ENCODE results near the gene KCNF1.
"Not testable (repeated sequence)": the region's sequence is repeated elsewhere in the genome, so short reads cannot be mapped to it uniquely, and the experiment has no call there.

The KCNF1 gene

DNA sequence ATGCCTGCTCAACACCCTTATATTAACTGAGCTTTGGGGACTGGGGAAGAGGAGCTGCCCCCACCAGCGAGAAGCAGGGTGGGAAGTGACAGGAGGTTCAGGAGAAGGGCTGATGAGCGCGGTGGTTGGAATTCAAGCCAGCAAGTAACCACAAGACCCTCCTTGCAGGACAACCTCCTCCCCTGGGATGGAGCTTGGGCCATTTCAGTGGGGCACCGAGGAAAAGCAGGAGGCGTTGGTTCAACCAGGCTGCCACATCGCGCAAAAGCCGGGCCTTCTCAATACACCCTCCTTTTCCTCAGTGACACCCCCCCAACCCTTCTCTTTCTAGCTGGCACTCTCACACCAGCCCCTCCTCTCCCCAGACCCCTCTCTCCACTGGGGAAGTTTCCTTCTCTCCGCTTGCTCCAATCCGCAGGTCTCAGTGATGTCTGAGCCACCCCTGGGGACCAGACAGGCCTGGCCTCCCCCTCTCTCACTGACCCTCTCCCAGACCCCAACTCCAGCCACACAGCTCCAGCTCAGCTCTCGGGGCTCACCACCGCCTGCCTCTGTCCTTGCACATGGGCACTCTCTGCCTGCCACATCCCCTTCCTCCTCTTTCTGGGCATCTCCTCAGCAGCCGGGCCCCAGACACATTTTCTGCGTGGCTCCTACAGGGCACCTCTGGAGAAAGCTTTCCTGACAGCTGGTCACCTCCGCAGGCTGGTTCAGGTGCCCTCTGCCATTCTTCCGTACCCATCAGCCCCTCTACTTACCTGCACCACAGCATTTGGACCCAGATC lies 44.5 kb downstream of the KCNF1 start:
- TF ChIP-seq, protein P1, sequence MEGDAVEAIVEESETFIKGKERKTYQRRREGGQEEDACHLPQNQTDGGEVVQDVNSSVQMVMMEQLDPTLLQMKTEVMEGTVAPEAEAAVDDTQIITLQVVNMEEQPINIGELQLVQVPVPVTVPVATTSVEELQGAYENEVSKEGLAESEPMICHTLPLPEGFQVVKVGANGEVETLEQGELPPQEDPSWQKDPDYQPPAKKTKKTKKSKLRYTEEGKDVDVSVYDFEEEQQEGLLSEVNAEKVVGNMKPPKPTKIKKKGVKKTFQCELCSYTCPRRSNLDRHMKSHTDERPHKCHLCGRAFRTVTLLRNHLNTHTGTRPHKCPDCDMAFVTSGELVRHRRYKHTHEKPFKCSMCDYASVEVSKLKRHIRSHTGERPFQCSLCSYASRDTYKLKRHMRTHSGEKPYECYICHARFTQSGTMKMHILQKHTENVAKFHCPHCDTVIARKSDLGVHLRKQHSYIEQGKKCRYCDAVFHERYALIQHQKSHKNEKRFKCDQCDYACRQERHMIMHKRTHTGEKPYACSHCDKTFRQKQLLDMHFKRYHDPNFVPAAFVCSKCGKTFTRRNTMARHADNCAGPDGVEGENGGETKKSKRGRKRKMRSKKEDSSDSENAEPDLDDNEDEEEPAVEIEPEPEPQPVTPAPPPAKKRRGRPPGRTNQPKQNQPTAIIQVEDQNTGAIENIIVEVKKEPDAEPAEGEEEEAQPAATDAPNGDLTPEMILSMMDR (IDR thresholded peaks at IDR 0.05; ENCODE audit: extremely low read depth, missing control alignments) = no peak
- DNase-seq (ENCODE audit: low spot score) = no peak

DNA sequence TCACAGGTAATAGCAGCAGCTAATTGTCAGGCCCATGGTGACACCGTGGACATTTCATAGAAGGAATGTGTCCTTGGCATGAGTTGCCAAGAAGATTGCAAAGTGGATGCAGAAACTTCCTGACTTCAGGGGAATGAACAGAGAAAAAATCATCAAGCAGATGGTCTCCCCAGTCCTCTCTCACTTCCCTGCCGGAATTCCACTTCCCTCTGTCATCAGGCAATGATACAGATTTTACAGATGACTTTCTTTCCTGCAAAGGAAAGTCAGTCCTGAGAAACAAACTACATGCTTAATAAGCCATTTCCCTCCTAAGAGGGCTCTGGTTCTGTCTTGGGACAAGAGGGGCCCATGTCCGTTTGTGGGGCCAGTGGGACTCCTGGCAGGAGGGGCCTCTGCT lies 45.7 kb downstream of the KCNF1 start:
- no peak for DNase-seq (ENCODE audit: low spot score)
- TF ChIP-seq, protein P1 (IDR thresholded peaks at IDR 0.05; ENCODE audit: extremely low read depth, missing control alignments) = no peak

DNA sequence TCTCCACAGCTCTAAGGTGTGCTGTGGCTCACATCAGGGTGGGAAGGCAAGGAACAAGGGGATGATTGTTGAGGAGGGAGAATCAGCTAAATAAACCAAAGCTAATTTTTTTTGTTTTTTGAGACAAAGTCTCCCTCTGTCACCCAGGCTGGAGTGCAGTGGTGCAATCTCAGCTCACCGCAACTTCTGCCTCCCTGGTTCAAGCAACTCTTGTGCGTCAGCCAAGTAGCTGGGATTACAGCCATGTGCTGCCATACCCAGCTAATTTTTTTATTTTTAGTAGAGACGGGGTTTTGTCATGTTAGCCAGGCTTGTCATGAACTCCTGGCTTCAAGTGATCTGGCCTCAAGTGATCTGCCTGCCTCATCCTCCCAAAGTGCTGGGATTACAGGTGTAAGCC lies 46.7 kb downstream of the KCNF1 start:
- not testable (repeated sequence) for DNase-seq (ENCODE audit: low spot score)

DNA sequence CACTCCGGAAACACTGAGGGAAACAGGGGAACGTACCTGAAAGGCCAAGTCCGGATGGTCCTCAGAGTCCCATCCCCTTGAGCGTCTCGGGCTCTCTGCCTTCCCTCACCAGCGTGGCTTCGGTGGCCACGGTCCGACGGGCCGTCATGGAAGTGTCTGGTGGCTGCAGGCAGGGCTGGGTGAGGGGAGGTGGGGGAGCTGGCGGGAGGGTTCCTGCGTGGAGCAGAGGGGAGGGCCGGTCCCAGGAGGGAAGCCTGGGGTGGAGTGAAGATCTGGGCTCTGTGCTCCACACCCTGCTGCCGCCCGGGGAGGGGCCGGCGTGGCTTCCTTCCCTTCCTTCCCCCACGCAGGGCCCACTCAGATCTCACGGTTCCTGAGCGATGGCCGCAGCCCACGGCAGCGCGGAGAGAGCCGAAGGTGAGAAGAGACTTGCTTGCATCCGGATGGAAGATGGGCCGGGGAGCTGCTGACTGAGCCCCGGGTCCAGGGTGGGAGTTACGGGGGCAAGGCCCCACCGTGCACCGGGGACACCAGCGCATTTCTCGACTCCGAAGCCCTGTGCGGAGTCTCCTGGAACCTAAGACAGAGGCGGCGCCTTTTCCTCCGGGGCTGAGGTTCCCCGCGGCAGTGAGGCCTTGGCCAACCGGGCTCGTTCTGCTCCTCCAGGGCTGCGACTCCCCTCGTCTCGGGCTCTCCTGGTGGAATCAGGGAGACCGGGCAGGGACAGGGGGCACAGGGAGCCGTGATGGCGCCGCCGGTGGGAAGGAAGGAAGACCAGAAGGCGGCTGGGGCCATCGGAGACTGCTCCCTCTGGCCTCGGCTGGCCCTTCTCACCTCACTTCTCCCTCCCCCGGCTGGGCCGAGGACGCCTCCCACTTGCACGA lies 49.1 kb downstream of the KCNF1 start:
- DNase-seq (ENCODE audit: low spot score) = no peak
- TF ChIP-seq, protein P1 (IDR thresholded peaks at IDR 0.05; ENCODE audit: extremely low read depth, missing control alignments) = no peak

DNA sequence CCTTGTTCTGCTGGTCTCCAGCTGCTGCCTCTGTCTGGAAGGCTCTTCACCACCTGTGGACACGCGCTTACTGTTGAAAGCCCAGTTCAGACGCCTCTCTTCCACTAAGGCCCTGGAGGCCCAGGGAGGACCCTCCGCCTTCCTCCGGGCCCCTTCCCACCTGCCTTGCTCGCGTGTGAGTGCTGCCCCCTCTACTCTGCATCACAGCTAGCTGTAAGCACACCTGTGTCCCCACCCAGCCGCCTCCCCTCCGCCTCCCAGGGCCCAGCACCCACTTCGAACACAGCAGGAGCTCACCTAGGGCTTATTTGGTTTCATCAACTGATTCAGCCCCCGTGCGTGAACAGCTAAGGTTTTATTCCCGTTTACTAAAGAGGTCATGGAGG lies 49.7 kb downstream of the KCNF1 start:
- no peak for DNase-seq (ENCODE audit: low spot score)
- TF ChIP-seq, protein P1 (IDR thresholded peaks at IDR 0.05; ENCODE audit: extremely low read depth, missing control alignments) = no peak

DNA sequence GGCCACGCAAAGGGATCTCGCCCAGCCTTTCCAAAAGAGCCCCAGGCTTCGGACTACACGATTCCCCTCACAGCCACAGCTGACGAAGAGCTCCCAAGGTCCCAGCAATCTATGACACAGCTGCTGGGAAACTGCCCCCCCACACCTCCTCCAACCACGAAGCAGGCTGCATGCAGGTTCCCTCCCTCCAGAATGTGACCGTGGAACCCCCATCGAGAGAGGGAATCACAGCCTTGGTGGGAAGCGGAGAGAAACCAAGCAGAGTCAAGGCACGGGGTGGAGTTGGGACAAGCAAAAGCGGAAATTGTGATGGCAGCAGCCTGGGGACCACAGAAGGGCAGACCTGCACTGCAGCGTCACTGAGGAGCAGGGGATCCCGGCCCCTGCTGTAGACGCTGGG lies 50.3 kb downstream of the KCNF1 start:
- TF ChIP-seq, protein P1 (IDR thresholded peaks at IDR 0.05; ENCODE audit: extremely low read depth, missing control alignments) = no peak

DNA sequence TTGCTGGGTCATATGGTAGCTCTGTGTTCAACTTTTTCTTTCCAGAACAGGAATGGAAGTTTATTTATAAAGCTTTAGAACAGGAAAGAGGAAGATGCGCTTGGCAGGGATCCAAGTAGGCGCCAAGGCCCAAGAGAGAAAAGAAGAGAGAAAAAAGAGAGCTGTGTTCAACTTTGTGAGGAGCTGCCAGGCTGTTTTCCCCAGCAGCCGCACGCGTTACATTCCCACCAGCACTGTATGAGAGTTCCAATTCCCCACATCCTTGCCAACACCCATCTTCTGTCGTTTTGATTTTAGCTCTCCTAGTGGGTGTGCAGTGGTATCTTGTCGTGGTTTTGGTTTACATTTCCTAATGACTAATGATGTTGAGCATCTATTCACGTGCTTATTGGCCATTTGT lies 51.4 kb downstream of the KCNF1 start:
- TF ChIP-seq, protein P1 (IDR thresholded peaks at IDR 0.05; ENCODE audit: extremely low read depth, missing control alignments) = no peak
- DNase-seq (ENCODE audit: low spot score) = no peak

More for the DNA sequence above, 50.3 kb downstream of the KCNF1 start:
- DNase-seq (ENCODE audit: low spot score) = no peak

Measured in GM20000 (cell line).